Memory B cell (primary cell): ENCODE measurements around the gene TRMT112.
"Not testable (repeated sequence)": the region's sequence is repeated elsewhere in the genome, so short reads cannot be mapped to it uniquely, and the experiment has no call there.

ENCODE experiments used
- ATAC-seq: fragments of 150-1000 bp; cut with Tn5 transposase; 2 replicates; pipeline ENCODE4 v1.10.0; 2021; ENCODE audit warnings: low read depth, mild to moderate bottlenecking, moderate library complexity
- DNase-seq, 2 donors: peaks; one replicate each; pipeline ENCODE4 v3.0.0; 2022; ENCODE audit warnings: low spot score in 2 of 2
- H3K27ac Mint-ChIP-seq: one replicate; pipeline ENCODE4 v1.8.0; 2022; ENCODE audit warnings: mild to moderate bottlenecking, moderate library complexity, mixed read lengths
- H3K27me3 Mint-ChIP-seq: one replicate; pipeline ENCODE4 v1.8.0; 2022; ENCODE audit warnings: mixed read lengths
- H3K36me3 Mint-ChIP-seq: one replicate; pipeline ENCODE4 v1.8.0; 2022; ENCODE audit warnings: mild to moderate bottlenecking, mixed read lengths
- H3K4me1 Mint-ChIP-seq: one replicate; pipeline ENCODE4 v1.8.0; 2022; ENCODE audit warnings: mixed read lengths
- H3K4me3 Mint-ChIP-seq: one replicate; pipeline ENCODE4 v1.8.0; 2022; ENCODE audit warnings: mild to moderate bottlenecking, moderate library complexity, mixed read lengths
- H3K9me3 Mint-ChIP-seq: one replicate; pipeline ENCODE4 v1.8.0; 2022; ENCODE audit warnings: mixed read lengths

TRMT112 gene

DNA sequence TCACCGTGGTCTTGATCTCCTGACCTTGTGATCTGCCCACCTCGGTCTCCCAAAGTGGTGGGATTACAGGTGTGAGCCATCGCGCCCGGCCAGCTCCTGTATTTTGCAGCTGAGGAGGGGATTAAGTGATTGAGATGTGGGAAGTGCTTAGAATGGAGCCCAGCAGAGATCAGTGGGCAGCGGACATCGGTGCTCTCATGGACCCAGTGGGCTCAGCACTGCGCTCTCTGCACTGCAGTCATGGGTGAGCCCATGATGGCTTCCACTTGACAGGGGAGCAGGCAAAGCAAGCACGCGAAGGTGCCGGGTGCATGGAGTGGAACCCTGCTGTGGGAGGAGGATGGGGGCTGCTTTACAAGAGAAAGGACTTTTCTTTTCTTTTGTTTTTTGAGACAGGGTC lies 13.5 kb upstream of the TRMT112 start:
- H3K27me3 Mint-ChIP-seq: no peaks in the 10 kb centered on the region
- no peak overlapping the region for H3K4me3 Mint-ChIP-seq
- H3K4me1 Mint-ChIP-seq: peaks cover 25% of the 10 kb centered on the region
- H3K27ac Mint-ChIP-seq: no peak overlapping the region
- DNase-seq: no peak
- ATAC-seq: no peak
- no peaks in the 10 kb centered on the region for H3K36me3 Mint-ChIP-seq
- no peaks in the 10 kb centered on the region for H3K9me3 Mint-ChIP-seq

DNA sequence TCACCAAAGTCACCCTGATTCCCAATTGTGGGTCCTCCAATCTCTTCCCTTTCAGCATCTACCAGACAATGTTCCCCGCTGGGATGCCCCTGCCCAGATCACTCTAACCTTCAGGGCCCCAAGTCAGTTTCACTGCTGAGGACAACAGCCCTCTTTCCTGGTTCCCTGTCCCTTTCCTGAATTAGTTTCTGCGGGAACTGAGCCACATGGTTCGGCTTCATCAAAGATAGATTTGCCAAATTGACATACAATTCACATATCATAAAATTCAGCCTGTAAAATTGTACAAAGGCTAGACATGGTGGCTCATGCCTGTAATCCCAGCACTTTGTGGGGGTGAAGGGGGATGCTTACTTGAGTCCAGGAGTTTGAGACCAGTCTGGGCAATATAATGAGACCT lies 10.6 kb upstream of the TRMT112 start:
- Mint-ChIP-seq H3K27ac (no peak overlapping the region), H3K4me3 (no peak overlapping the region)

DNA sequence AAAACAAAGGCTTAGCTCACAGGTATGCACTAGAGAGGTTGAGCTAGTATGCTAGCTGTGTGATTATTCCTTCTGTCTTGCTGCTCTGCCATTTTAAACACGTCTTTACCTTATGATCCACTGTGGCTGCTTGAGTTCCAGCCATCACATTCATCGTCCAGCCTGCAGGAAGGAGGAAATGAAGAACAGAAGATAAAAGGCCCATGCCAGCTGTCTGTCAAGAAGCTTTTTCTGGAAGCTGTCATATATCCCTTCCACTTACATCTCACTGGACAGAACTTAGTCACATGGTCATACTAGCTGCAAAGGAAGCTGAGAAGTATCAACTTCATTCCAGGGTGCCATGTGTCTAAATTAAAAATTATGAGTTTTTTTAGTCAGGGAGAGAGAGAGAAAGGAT lies 10.0 kb upstream of the TRMT112 start:
- no peaks in the 10 kb centered on the region for H3K9me3 Mint-ChIP-seq
- H3K36me3 Mint-ChIP-seq: no peaks in the 10 kb centered on the region
- no peak overlapping the region for H3K4me3 Mint-ChIP-seq
- H3K27ac Mint-ChIP-seq: no peak overlapping the region
- ATAC-seq: no peak
- H3K27me3 Mint-ChIP-seq: no peaks in the 10 kb centered on the region
- peaks cover 11% of the 10 kb centered on the region for H3K4me1 Mint-ChIP-seq
- DNase-seq: no peak

More for the DNA sequence above, 10.6 kb upstream of the TRMT112 start:
- Mint-ChIP-seq H3K4me1 (peaks cover 11% of the 10 kb centered on the region), H3K27me3 (no peaks in the 10 kb centered on the region), H3K9me3 (no peaks in the 10 kb centered on the region), H3K36me3 (no peaks in the 10 kb centered on the region)
- DNase-seq (no peak), ATAC-seq (no peak)

DNA sequence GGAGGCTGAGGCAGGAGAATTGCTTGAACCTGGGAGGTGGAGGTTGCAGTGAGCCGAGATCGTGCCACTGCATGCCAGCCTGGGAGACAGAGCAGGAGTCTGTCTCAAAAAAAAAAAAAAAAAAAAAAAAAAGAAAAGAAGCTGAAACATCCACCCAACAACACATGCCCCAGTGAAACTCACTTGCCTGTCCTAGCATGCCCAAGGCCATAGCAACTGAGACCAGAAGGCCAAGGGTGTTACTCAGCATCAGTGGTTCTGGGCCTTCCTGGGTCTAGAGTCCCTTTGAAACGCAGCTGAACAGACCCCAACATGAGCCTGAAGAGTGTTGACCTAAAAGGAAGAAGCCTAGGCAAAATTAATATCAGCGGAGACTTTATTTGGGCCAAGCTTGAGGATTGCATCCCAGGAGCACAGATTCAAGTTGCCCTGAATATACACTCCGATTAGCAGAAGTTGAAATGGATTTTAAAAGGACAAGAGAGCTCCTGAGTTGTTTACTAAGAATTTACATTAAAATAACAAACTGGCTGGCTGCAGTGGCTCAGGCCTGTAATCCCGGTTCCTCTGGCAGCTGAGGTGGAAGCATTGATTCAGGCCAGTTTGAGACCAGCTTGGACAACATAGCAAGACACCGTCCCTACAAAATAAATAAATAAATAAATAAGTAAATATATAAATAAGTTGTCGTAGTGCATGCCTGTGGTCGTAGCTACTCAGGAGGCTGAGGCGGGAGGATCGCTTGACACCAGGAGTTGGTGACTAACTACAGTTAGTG lies 7.5 kb upstream of the TRMT112 start:
- Mint-ChIP-seq H3K4me1 (no peaks in the 10 kb centered on the region), H3K9me3 (no peaks in the 10 kb centered on the region), H3K27ac (no peak overlapping the region), H3K36me3 (peaks cover 9% of the 10 kb centered on the region), H3K4me3 (no peak overlapping the region), H3K27me3 (no peaks in the 10 kb centered on the region)
- DNase-seq: no peak
- no peak for ATAC-seq

DNA sequence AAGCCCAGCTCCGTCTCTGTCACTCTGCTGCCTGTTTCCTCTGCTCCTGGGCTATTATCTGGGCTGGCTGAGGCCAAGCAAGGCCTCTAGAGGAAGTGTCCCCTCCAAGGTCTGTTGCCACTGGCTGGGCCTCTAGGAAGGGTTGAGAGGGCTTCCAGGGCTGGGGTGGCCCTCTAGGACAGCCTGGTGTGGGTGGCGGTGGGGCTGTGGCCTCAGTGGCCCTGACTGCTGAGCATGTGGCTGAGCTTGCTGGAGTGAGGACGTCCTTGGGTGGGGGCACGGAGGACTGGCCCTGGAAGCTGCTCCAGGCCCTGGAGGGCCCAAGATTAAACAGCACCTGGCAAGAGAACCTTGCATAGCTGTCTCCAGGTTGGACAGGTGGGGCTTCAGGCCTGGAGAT lies 6.6 kb upstream of the TRMT112 start:
- H3K4me3 Mint-ChIP-seq, H3K9me3 Mint-ChIP-seq, DNase-seq, H3K27me3 Mint-ChIP-seq, H3K4me1 Mint-ChIP-seq, H3K36me3 Mint-ChIP-seq, ATAC-seq: not testable (repeated sequence)
- peak overlapping the region; percentile 19 for H3K27ac Mint-ChIP-seq

DNA sequence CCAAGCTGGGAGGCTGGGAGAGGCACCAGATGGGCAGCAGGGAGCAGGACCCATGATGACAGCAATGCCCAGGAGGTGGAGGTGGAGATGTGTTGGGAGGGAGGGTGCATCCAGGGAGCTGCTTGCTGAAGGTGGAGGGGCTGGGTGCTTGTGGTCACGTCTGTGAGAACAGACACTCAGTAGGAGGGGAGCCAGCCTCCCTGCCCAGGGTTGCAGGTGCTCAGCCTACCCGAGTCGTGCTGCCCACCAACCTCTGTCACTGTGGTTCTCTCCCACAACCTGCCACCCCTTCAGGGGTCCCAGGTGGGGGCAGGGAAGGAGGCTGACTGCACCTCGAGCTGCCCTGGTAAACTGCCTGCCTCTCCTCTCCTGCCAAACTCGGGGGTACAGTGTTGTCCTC lies 6.0 kb upstream of the TRMT112 start:
- Mint-ChIP-seq H3K27me3 (no peaks in the 10 kb centered on the region), H3K27ac (peak overlapping the region; percentile 38), H3K4me1 (peaks cover 6% of the 10 kb centered on the region), H3K4me3 (no peak overlapping the region), H3K9me3 (no peaks in the 10 kb centered on the region), H3K36me3 (peaks cover 9% of the 10 kb centered on the region)
- ATAC-seq (no peak), DNase-seq (no peak)

DNA sequence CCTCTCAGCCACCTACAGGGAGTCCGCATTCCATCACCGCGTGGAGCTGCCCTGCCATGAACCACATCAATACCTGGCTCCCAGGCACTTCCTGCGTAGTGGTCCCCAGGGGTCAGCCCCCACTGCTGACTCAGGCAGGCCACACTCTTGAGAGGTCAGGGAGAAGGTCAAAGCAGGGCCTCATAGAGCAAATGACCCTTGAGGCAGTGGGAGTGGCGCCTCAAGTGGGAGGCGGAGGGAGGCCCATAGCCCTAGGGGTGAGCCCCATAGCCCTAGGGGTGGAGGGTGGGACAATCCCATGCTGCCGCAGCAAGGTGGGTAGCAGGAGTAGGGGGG lies 5.5 kb upstream of the TRMT112 start:
- H3K4me1 Mint-ChIP-seq: peaks cover 9% of the 10 kb centered on the region
- ATAC-seq (no peak), DNase-seq (no peak)
- H3K27me3 Mint-ChIP-seq: no peaks in the 10 kb centered on the region
- H3K27ac Mint-ChIP-seq: peak overlapping the region; percentile 38
- peaks cover 9% of the 10 kb centered on the region for H3K36me3 Mint-ChIP-seq
- H3K4me3 Mint-ChIP-seq: no peak overlapping the region
- H3K9me3 Mint-ChIP-seq: no peaks in the 10 kb centered on the region

DNA sequence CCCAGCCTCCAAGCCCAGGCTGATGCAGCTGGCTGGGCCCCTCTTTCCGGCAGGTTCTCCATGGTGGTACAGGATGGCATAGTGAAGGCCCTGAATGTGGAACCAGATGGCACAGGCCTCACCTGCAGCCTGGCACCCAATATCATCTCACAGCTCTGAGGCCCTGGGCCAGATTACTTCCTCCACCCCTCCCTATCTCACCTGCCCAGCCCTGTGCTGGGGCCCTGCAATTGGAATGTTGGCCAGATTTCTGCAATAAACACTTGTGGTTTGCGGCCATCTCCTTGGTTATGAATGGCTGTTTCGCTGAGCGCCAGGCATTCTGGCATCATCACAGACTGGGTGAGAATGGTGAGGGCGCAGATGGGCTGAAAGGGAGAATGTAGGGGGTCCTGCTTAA lies 4.2 kb upstream of the TRMT112 start:
- peaks cover 11% of the 10 kb centered on the region for H3K4me1 Mint-ChIP-seq
- peaks cover 9% of the 10 kb centered on the region for H3K36me3 Mint-ChIP-seq
- H3K27ac Mint-ChIP-seq: no peak overlapping the region
- ATAC-seq (no peak), DNase-seq (no peak)
- no peaks in the 10 kb centered on the region for H3K9me3 Mint-ChIP-seq
- H3K27me3 Mint-ChIP-seq: no peaks in the 10 kb centered on the region
- no peak overlapping the region for H3K4me3 Mint-ChIP-seq

DNA sequence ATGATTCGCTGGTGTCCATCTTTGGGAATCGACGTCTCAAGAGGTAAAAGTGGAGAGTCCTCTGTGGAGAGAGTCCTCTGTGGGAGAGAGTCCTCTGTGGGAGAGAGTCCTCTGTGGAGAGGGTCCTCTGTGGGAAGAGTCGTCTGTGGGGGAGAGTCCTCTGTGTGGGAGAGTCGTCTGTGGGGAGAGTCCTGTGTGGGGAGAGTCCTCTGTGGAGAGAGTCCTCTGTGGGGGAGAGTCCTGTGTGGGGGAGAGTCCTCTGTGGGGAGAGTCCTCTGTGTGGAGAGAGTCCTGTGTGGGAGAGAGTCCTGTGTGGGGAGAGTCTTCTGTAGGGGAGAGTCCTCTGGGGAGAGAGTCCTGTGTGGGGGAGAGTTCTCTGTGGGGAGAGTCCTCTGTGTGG lies 3.7 kb upstream of the TRMT112 start:
- peaks cover 9% of the 10 kb centered on the region for H3K36me3 Mint-ChIP-seq
- DNase-seq (no peak), ATAC-seq (no peak)
- peaks cover 11% of the 10 kb centered on the region for H3K4me1 Mint-ChIP-seq
- H3K27ac Mint-ChIP-seq: no peak overlapping the region
- no peaks in the 10 kb centered on the region for H3K9me3 Mint-ChIP-seq
- H3K4me3 Mint-ChIP-seq: no peak overlapping the region
- no peaks in the 10 kb centered on the region for H3K27me3 Mint-ChIP-seq

DNA sequence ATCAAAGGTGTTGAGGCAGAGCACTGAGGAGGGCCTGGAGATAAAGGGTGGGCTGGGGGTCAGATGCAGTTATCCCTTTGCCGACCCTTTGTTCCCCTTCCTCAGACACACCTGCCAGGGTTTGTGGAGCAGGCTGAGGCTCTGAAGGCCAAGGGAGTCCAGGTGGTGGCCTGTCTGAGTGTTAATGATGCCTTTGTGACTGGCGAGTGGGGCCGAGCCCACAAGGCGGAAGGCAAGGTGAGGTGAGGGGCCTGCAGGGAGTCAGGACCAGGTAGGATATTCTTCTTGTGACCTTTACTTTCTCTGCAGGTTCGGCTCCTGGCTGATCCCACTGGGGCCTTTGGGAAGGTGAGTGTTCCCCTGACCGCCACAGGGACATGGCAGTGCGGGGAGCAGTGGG lies 3.2 kb upstream of the TRMT112 start:
- no peak for ATAC-seq
- H3K27me3 Mint-ChIP-seq: no peaks in the 10 kb centered on the region
- DNase-seq: no peak
- no peak overlapping the region for H3K27ac Mint-ChIP-seq
- H3K36me3 Mint-ChIP-seq: peaks cover 9% of the 10 kb centered on the region
- no peaks in the 10 kb centered on the region for H3K9me3 Mint-ChIP-seq
- no peak overlapping the region for H3K4me3 Mint-ChIP-seq
- peaks cover 11% of the 10 kb centered on the region for H3K4me1 Mint-ChIP-seq

DNA sequence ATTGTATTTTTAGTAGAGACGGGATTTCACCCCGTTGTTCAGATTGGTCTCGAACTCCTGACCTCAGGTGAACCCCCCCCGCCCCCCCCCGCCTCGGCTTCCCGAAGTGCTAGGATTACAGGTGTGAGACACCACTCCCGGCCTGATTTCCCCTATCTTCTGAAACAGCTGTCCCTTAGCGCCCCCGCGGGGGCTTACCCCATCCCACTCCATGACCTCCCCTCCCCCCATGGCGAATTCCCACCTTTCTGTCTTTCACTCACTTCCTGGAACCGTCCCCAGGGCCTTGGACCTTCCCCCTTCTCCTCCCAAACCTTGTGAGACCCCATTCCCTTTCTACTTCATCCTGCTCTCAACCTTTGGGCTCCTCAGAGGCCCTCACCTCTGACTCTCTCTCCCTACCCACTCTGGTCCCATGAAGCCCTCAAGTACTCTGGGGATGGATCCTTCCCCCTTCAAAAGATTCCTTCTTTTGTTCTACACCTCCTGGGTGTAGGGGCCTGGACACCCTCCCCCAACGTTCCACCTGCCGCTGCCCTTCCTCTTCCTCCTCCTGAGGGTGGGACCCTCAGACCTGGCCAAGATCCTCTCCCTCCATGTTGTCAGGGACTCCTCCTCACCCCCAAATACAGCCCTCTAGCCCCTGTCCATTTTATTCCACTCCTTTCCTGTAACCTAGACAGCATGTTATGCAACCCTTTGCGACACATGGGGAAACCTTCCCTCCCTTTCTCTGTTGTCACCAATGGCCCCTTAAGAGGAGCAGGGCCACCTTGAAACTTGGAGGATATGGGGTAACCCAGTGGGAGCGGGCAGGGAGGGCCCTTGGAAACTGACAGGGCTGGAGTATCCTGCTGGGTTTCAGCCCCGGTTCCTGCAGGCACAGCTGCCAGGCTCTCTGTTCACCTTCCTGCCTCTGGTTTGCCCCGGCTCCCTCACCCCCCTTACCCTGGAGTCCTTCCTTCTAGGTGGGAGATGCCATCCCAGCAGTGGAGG lies 1.7 kb upstream of the TRMT112 start:
- H3K27me3 Mint-ChIP-seq: no peaks in the 10 kb centered on the region
- H3K36me3 Mint-ChIP-seq: peaks cover 11% of the 10 kb centered on the region
- peak overlapping the region; percentile 96 for H3K4me3 Mint-ChIP-seq
- peak overlapping the region; percentile 99 for H3K27ac Mint-ChIP-seq
- no peak for DNase-seq
- no peak for ATAC-seq
- no peaks in the 10 kb centered on the region for H3K9me3 Mint-ChIP-seq
- H3K4me1 Mint-ChIP-seq: peaks cover 11% of the 10 kb centered on the region

DNA sequence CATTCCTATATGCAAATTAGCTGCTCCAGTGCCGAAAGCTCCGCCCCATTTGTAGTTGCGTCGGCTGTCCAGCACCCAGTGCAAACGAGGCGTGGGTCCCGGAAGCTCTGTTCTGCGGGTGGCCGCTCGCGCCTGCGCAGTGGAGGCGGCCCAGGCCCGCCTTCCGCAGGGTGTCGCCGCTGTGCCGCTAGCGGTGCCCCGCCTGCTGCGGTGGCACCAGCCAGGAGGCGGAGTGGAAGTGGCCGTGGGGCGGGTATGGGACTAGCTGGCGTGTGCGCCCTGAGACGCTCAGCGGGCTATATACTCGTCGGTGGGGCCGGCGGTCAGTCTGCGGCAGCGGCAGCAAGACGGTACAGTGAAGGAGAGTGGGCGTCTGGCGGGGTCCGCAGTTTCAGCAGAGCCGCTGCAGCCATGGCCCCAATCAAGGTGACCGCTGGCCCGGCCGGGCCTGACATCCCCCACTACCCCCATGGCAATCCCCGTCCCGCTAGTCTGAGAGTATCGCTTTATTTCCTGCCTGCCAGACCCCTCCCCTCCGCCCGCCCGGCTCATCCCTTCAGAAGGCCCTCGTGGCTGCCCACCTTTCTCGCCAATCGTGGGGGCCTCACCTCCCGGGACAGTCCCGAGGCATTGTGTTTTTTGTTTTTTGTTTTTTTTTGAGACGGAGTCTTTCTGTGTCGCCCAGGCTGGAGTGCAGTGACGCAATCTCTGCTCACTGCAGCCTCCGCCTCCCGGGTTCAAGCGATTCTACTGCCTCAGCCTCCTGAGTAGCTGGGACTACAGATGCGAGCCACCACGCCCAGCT lies 804 bp upstream of the TRMT112 start, which contains the start of gene PRDX5:
Gene PRDX5 (plus strand): TSS at position 161 of the 805 bp plus-strand sequence. CDS start 95 bp downstream, at position 256.
- Mint-ChIP-seq H3K4me1 (peaks cover 13% of the 10 kb centered on the region), H3K27me3 (no peaks in the 10 kb centered on the region)

DNA sequence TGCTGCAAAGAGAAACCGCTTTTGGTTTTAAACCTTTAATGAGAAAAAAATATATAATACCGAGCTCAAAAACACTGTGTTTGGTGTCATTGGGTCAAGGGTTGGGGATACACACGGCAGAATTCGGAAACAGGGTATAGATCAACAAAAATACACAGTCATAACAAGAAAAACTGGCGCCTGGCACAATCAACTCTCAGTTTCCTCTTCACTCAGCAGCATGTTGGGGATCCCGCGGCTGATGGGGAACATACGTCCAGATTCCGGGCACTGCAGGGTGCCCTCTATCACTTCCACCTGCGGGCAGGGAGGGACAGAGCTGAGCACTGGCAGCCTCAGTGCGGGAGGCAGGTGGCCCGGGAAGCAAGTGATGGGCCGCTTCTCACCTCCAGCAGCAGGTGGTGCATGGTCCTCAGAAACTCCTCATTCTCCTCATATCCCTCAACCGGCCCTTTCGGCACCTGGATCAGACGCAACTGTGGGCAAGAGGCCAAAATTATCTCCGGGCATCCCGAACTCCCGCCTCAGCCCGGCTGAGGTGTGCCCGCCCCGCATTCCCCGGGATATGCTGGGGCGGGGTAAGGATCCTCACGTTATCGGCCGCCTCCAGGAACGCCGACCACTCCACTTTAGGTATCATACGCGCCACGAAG lies 561 bp downstream of the TRMT112 start:
- Mint-ChIP-seq H3K4me1 (peaks cover 20% of the 10 kb centered on the region), H3K4me3 (peak overlapping the region; percentile 96), H3K27ac (peak overlapping the region; percentile 99), H3K9me3 (no peaks in the 10 kb centered on the region), H3K27me3 (no peaks in the 10 kb centered on the region), H3K36me3 (peaks cover 15% of the 10 kb centered on the region)
- DNase-seq (no peak), ATAC-seq (peak; percentile 21)

More for the DNA sequence above, 804 bp upstream of the TRMT112 start, which contains the start of gene PRDX5:
- peak; percentile 74 for ATAC-seq
- H3K9me3 Mint-ChIP-seq: no peaks in the 10 kb centered on the region
- peak within 1 kb of the TSS; percentile 96 for H3K4me3 Mint-ChIP-seq
- H3K27ac Mint-ChIP-seq: peak within 1 kb of the TSS; percentile 99
- peak; percentile 59 to 94 for DNase-seq
- peaks cover 11% of the 10 kb centered on the region for H3K36me3 Mint-ChIP-seq
